Kasumi-1 (cell line): Measurements from ENCODE around the gene ALPG.
"Not testable (repeated sequence)": the region's sequence is repeated elsewhere in the genome, so short reads cannot be mapped to it uniquely, and the experiment has no call there.

Experiments
- DNase-seq, 2 experiments: peaks; one replicate each; lab custom pipeline; 2025; lab: John Stamatoyannopoulos, UW

Gene ALPG

GRCh38 chr2:232440220-232441018 is 33.8 kb downstream of the ALPG start:
- peak; percentile 30 to 44 for DNase-seq

GRCh38 chr2:232441147-232441651 is 34.6 kb downstream of the ALPG start:
- no peak for DNase-seq

- DNase-seq: not testable (repeated sequence)
Measured at GRCh38 chr2:232441922-232442321, 35.3 kb downstream of the ALPG start.

DNA sequence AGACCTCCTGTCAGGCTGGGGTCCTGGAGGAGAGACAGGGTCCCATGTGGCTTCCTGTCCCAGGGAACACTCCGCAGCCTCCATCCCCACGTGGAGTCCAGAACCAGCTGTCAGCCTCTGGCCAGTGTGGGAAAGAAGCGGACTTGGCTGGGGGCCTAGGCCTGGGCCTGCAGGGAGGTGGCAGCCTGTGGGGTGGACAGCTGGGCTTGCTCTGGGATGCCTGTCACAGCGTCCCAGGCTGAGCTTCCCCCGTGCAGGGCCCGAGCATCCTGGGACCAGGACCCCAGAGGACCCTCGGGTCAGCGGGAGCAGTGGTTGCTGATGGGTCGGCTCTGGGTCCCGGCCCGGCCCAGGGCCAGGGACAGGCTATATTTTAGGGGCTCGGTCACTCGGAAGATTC is 35.8 kb downstream of the ALPG start:
- not testable (repeated sequence) for DNase-seq

GRCh38 chr2:232443047-232443446 is 36.4 kb downstream of the ALPG start:
- not testable (repeated sequence) for DNase-seq

- DNase-seq: not testable (repeated sequence)
Measured at GRCh38 chr2:232443669-232444408, 37.2 kb downstream of the ALPG start.

GRCh38 chr2:232444409-232445148 is 37.9 kb downstream of the ALPG start:
- DNase-seq: peak; percentile 20 to 33

GRCh38 chr2:232445149-232445885 is 38.7 kb downstream of the ALPG start:
- not testable (repeated sequence) for DNase-seq

GRCh38 chr2:232446266-232446777 is 39.7 kb downstream of the ALPG start:
- not testable (repeated sequence) for DNase-seq

- DNase-seq: no peak
Measured at GRCh38 chr2:232447091-232447620, 40.5 kb downstream of the ALPG start.

DNA sequence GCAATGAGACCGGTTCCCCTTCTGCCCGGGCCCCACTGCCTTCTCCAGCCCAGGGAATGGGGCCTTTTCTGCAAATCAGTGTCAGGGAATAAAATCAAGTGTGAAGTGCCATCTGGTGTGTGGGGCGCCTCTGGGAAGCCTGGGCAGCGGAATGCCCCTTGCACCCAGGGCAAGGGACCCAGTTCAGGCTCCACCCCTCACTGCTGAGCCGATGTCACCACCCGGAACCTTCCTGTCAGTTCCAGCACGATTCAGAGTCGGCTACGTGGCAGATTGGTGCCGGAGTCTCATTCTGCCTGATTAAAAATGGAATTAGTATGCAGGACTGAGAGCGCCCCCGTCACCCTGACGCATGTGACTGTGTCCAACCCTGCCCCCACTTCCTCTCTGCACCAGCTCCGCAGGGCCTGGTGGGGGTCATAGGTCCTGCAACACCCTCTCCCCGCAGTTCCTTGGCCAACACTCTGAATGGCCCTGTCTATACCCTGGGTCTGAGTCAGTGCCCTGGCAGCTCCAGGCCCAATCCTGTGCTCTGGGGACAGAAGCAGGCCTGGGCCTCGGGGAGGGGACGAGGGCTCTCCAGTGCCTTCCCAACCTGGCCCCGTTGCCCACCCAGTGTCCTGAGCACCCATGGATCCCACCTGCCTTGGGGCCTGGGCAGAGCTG is 41.1 kb downstream of the ALPG start:
- DNase-seq: no peak

GRCh38 chr2:232448304-232448690 is 41.7 kb downstream of the ALPG start:
- DNase-seq: no peak

GRCh38 chr2:232449964-232450363 is 43.3 kb downstream of the ALPG start:
- DNase-seq: no peak

- DNase-seq: not testable (repeated sequence)
Measured at GRCh38 chr2:232451645-232452044, 45.0 kb downstream of the ALPG start.

- no peak for DNase-seq
Measured at GRCh38 chr2:232454630-232455029, 48.0 kb downstream of the ALPG start.

GRCh38 chr2:232455426-232456255 is 49.0 kb downstream of the ALPG start, which contains the start of gene ALPI:
ALPI (plus strand) TSS chr2:232456153; CDS start chr2:232456200, 47 bp downstream.
- DNase-seq: no peak

DNA sequence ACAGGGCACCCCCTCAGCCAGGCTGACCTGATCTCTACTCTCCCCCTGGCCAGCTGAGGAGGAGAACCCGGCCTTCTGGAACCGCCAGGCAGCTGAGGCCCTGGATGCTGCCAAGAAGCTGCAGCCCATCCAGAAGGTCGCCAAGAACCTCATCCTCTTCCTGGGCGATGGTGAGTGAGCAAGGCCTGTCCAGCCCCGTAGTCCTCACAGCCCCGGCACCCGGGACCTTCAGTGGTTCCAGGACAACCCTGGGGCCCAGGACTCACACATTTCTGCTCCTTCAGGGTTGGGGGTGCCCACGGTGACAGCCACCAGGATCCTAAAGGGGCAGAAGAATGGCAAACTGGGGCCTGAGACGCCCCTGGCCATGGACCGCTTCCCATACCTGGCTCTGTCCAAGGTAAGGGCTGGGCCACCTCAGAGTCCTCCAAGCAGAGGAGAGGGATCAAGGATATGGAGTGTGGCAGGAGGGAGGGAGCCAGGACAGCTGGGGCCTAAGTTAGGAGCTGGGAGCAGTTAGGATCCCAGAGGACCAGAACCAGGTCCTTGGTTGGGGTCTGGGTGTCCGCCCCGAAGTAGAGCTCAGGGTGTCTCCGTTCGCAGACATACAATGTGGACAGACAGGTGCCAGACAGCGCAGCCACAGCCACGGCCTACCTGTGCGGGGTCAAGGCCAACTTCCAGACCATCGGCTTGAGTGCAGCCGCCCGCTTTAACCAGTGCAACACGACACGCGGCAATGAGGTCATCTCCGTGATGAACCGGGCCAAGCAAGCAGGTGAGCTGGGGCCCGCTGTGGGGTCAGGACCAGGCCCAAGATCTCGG is 49.9 kb downstream of the ALPG start:
- DNase-seq: no peak
